Epithelial cell of proximal tubule (primary cell): Measurements from ENCODE around the gene STOX2. TPM values are rescaled to one million over a fixed set of nuclear protein-coding genes. Genes with fewer than 3 reads are reported as not detected.
"Not testable (repeated sequence)": the region's sequence is repeated elsewhere in the genome, so short reads cannot be mapped to it uniquely, and the experiment has no call there.

Experiments
- DNase-seq: peaks from one replicate; pipeline ENCODE4 v3.0.0-alpha.2; 2011; ENCODE audit warnings: low read depth
- H3K4me3 ChIP-seq: 2 replicates; pipeline ENCODE4 v1.5.1; 2011; ENCODE audit warnings: low read depth, mild to moderate bottlenecking, low read length
- total RNA-seq: library from RNA; depleted of rRNA; stranded (reverse); fragments of >200 nt; gene quantifications from 2 replicates; pipeline ENCODE4 v1.2.3, GENCODE V29; 2015
- TF ChIP-seq, protein P1 (sequence below): conservative IDR thresholded peaks from 2 replicates; pipeline ENCODE4 v1.5.1; 2012; ENCODE audit warnings: low read depth, mild to moderate bottlenecking, low read length

STOX2 gene
- total RNA-seq, 1 donor from 2014 or later = 4.3 TPM

DNA sequence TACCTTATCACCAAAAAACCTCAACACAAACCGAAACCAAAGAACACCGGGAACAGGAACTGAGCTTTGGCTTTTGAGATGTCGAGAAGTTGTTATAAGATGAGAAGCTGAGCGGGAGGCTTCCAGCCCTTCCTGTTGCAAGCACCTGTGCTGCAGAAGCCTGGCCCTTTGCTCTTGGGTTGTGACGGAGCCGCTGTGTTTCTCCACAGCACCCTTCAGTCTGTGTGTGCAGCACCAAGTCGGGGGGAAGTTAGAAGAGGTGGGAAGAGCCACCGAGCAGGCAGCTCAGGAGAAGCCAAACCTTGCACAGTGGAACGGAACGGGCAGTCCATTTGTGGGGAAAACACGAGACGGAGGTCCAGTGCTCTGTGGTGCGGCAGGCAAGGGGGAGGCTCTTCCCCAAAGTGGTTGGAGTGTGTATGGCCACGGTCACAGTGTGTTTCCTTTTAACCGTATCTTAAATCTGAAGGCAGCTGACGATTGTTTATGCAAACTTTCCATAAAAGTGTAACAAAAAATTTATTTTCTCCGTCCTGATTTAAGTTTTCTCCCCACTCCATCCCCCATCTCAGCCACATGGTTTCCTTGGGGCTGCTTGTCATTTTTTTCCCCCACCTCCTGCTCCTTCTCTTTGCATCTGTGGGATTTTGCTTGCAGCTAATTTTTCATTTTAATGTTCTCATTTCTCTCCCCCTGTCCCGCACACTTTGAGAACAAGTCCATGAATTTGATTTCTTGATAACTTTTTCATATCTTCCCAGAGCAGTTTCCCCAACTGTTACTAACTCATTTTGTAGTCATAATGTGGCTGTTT, 123.7 kb downstream of the STOX2 start:
- peak overlapping the region; percentile 37 for H3K4me3 ChIP-seq
- no peak for DNase-seq
- TF ChIP-seq, protein P1, sequence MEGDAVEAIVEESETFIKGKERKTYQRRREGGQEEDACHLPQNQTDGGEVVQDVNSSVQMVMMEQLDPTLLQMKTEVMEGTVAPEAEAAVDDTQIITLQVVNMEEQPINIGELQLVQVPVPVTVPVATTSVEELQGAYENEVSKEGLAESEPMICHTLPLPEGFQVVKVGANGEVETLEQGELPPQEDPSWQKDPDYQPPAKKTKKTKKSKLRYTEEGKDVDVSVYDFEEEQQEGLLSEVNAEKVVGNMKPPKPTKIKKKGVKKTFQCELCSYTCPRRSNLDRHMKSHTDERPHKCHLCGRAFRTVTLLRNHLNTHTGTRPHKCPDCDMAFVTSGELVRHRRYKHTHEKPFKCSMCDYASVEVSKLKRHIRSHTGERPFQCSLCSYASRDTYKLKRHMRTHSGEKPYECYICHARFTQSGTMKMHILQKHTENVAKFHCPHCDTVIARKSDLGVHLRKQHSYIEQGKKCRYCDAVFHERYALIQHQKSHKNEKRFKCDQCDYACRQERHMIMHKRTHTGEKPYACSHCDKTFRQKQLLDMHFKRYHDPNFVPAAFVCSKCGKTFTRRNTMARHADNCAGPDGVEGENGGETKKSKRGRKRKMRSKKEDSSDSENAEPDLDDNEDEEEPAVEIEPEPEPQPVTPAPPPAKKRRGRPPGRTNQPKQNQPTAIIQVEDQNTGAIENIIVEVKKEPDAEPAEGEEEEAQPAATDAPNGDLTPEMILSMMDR = no peak

DNA sequence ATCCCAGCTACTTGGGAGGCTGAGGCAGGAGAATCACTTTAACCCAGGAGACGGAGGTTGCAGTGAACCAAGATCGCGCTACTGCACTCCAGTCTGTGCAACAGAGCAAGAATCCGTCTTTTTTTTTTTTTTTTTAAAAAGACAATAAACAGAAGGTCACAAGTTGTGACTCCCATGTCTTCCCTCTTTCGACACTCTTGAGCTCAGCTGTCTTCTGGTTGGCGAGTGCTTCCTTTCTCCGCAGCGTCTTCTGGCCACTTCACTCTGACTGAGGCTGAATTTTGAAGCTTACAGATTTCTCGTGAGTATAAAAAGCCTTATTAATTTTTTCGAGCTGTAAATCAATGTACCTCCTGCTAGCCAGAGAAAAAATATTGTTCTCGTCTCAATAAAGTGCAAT, 124.9 kb downstream of the STOX2 start:
- no peak overlapping the region for H3K4me3 ChIP-seq
- TF ChIP-seq, protein P1 = no peak
- DNase-seq = no peak

DNA sequence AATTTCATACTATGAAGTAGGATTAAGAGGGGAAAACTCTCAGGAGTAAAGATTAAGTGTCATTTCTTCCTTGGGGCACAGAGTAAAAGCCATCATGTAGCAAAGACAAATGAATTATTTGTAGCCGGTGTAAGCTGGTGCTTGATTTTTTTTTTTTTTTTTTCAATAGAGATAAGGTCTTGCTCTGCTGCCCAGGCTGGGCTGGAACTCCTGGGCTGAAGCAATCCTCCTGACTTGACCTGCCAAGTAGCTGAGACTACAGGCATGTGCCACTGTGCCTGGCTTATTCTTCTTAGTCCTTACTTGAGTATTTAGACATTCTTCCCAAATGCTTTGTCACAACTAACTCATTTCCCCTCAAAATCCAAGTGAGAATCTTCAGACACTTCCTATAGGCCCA, 125.7 kb downstream of the STOX2 start:
- TF ChIP-seq, protein P1 = no peak
- H3K4me3 ChIP-seq = no peak overlapping the region
- DNase-seq = no peak

DNA sequence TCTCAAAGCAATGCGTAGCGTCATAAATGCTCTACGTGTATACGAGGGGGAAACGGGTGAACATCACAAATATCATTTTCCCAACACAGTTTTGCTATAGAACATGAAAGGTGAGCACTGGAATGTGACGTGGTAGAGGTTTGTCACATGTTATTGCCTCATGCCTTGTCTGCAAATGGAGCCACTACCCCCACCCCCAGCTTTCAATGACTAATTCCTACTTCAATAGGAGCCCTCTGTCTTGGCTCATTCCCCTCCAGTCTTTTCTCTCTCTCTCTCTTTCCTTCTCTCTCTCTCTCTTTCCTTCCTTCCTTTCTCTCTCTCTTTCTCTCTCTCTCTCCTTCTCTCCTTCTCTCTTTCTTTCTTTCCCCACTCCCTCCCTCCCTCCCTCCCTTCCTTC, 127.0 kb downstream of the STOX2 start:
- TF ChIP-seq, protein P1 = no peak
- DNase-seq = peak; percentile 20
- no peak overlapping the region for H3K4me3 ChIP-seq

DNA sequence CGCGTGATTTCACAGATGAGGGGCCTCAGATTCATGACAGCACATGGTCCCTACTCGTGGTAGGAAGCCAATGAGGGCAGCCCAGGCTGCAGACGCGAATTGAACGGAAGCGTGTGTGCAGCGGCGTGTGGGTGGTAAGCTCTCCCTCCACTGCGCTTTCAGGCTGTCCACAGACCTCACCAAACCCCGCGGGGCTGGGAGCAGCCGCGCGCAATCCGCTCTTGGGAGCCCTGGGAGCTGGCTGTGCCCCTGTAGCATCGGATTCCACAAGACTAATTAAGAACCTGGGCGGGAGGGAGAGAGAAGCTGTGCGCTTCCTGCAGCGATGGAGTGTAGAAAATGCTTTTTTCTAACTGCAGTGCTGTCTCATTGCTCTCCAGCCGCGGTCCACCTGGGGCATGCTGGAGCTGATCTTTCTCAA, 134.9 kb downstream of the STOX2 start:
- TF ChIP-seq, protein P1 = no peak
- peak overlapping the region; percentile 41 for H3K4me3 ChIP-seq
- no peak for DNase-seq

DNA sequence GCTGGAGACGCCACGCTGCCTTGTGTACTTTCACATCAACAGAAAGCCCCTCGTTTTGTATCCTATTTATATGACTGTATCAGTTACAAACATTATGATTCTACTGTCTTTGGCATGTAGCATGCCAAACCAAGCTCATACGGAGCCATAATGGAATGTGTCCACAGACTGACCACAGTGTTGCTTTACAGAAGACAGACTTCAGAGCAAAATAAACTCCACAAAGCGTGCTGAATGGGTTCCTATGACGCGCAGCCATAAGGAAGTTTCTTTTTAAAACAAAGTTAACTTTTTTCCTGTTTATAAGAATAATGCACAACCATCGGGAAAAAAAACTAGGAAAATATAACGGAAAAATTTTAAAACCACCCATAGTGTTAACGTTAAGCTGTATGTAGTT, 136.0 kb downstream of the STOX2 start:
- no peak overlapping the region for H3K4me3 ChIP-seq
- TF ChIP-seq, protein P1 = no peak
- no peak for DNase-seq

DNA sequence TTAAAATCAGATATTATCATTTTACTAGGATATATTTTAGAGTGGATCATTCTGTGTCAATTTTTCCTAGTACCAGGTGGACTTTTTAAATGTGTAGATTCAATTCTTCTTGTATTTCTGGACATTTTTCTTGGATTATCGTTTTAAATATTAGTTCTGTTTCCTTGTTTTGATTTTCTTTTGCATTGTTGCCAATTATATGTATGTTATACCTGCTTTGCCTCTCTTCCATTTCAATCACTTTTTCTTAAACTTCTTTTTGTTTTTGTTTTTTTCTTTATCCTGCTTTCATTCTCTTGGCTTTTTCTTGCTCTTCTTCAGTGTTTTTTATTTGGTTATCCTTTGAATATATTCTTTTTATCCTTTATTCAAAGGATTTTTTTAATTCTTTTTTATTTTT, 141.0 kb downstream of the STOX2 start:
- no peak for DNase-seq
- H3K4me3 ChIP-seq = no peak overlapping the region
- TF ChIP-seq, protein P1 = no peak

DNA sequence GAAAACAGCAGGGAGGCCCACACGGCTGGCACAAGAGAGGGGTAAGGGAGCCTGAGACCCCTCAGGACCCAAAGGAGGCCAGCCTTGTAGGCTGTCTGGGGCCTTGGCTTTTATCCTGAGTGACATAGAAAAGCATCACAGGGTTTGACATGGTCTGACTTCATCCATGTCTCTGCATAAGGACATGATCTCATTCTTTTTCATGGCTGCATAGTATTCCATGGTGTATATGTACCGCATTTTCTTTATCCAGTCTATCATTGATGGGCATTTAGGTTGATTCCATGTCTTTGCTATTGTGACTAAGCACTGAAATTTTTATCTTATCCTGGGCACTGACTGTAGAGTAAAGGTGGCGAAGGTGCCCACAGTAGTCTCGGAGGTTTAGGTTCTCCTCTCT, 146.2 kb downstream of the STOX2 start:
- not testable (repeated sequence) for DNase-seq, H3K4me3 ChIP-seq
